Fibroblast of skin of scalp (primary cell): ENCODE data around the gene MAF. TPM values are rescaled to one million over a fixed set of nuclear protein-coding genes. Genes with fewer than 3 reads are reported as not detected.
A peak's percentile ranks its signal among the peaks of the same experiment; 100 is the strongest.

ENCODE experiments used
- DNase-seq: peaks from one replicate; pipeline ENCODE4 v3.0.0-alpha.2; 2013
- polyA plus RNA-seq, 2 experiments: library from polyadenylated mRNA; unstranded; fragments of 120-200 nt; gene quantifications; one replicate each; pipeline ENCODE4 v1.2.1, GENCODE V29; 2013; ENCODE audit not compliant: insufficient read length in 2 of 2

MAF gene
- polyA plus RNA-seq (2013, experiment 1 of 2; ENCODE audit: insufficient read length): 0.75 TPM
- polyA plus RNA-seq (2013, experiment 2 of 2; ENCODE audit: insufficient read length): 2.2 TPM

DNA sequence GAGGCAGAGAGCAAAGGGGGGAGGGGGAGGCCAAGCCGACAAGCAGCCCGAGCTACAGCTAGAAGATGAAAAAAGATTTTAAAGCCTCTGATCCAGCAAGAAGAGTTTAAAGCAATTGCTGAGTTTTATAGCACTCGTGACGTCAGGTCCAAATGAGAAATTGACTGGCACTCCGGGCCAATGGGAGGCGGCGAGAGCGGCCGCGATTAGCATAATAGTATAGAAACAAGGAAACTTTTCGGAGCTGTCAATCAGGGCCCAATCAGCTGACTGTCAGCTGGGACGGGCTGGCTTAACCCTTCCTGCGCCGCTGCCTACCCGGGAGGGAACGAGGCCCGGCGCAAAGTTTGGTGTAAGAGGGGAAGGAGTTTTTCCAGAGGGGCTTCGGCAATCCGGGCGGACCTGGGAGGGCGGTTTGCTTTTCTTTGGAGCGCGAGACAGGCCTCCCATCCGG lies at the start of gene MAF:
Gene MAF, minus strand, starts transcription at position 100 of the 454 bp plus-strand sequence. CDS start 835 bp downstream, outside the sequence.
- peak; percentile 86 for DNase-seq

DNA sequence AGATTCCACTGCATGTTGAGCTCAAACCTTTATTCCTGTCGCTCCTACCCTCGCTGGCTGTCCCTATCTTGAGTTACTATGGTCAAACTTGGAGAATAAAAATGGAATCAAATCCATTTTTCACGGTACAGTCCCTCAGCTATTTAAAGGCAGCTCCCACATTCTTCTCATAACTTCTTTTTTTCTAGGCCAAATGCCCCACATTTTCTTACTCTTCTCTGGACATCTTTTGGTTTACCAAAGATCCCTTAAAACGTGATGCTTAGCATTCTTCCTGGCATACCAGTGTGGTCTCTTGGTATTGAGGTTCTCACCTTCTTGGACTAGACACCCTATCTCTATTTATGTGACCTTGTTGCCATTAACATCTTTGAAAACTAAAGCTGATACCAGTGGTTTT lies 48.3 kb upstream of the MAF start:
- peak; percentile 27 for DNase-seq

DNA sequence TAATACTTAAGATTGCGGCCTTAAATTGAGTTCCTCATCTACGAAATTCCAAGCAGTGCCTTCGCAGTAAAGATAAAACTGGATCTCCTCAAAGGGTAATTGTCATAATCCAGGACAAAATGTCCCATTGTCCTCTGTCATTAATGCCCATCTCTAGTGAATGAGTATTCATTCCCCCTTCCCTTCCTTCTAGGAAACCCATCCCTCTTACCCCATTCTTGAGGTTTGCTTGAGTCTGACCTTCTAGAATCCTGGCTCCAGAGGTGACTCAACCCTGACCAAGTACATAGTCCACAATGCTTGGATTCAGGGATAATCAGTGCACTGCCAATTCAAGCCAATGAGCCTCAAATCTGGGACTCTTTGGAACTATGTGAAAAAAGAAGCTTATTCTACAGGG lies 47.0 kb upstream of the MAF start:
- DNase-seq: no peak

DNA sequence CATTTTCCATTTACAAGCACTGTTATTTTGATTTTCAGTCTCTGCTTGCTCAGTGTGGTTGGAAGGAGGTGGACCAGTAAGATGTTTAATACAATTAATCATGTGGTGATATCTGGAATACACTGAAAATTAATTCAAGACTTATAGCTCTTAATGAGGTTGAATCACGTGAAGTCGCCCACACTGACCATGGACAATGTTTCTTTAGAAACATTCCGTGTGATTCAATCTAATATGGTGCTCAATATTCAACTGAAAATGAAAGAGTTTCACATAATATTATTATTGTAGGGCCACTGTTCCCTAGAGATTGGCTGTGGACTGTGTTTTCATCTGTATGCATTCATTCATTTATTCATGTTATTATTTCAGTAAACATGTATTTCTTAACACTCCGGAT lies 45.2 kb upstream of the MAF start:
- DNase-seq: no peak

DNA sequence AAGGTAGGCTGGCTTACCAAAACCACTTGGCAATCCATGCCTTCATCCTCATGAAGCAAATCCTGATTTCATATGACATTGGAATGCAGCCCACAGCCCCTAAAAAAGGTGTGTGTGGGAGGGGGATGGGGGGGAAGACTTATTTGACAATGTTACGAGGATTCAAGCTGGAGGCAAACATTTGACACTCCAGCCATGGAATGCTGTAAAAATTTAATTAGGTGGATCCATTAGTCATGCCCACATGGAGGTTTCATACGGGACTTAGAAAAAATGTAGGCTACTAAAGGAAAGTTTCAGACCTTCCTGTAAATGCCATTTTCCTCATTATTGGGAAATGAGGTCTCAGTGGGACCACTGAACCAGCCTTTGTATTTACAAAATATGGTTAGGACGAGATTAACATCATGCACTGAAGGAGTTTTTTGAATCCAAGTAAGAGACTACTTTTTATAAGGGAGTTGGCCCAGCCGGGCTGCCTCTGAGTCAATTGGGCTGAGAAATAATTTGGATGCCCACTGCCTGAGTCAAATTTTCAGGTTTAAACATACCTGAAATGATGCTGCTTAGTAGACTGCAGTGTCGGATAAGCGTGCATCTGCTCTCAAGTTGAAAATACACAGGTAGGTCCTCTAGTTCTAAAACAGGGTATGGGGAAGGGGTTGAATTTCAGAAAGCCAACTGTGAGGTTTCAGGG lies 44.6 kb upstream of the MAF start:
- no peak for DNase-seq

DNA sequence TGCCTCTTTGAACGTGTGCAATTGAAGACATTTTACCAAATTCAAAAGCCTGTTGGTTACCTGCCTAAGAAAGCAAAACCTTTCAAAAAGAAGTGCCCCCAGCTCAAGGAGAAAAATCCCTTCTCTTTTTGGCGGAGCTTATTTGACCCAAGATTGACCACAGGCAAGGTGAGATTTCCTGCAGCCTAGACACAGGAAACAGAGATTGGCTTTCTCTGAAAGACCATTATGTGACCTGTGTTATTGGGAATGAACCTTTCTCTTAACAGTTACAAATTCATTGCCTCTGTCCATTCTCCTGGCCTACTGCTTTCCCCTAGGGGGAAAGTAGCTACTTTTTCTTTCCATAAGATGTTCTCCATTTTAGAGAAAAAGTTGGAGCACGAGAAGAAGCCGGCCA lies 42.1 kb upstream of the MAF start:
- DNase-seq: no peak

DNA sequence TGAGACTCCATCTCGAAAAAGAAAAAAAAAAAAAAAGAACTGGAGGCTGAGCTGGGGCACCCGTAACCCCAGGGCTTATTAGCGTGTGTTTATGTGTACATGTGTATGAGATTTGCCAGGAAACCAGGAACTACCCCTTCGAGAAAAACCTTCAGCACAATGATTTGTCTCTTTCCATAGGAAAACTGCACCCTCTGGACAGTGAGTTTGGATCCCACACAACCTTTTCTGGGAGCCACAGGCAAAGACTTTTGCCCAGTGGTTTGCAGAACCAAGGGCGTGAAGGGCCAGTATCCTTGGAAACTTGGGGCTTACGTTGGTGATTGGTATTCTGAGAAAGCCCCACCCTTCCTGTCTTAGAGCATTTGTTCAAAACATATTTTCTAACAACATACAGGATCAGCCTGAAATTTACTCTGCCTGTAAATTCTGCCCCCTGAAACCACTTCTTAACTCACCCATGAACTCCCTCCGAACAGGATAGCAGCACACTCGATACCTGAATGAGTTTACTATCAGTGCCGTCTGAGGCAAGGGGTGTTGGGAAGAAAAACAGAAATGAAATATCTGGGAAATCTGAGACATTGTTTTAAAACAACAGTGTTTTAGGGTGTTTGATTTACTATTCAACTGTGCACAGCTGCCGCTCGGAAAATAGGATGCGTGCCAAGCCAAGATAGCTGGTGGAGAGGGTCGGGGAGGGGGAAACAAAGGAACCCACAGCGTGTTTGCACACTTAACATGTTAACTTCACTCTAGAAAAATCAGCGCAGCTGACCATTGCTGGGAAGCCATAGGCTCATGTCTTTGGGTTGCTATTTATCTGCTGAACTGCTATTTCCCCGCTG lies 40.2 kb upstream of the MAF start:
- DNase-seq: no peak

DNA sequence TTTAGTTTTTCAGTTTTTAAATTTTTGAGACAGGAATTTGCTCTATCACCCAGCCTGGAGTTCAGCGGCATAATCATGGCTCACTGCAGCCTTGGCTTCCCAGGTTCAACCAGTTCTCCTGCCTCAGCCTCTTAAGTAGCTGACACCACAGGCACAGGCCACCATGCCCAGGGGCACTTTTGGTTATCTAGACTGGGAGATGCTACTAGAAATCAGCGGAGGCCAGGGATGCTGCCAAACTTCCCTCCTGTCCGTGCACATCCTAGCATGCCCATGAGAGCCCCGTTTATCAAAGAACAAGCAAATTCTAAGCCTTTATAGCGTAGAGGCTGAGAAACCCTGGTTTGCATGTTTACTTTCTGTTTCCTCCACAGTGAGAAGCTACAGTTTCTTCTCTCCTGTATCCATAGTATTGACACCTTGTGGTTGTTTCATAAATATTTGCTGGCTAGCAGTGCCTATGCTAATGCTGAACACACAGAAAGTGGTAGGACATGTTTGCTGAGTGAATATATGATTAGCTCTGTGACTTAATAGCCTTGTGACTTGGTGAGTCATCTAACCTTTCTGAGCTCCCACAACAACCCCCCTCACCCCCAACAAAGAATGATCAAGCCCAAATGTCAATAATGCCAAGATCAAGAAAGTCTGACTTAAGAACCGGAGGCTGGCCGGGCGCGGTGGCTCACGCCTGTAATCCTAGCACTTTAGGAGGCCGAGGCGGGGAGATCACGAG lies 39.2 kb upstream of the MAF start:
- no peak for DNase-seq

DNA sequence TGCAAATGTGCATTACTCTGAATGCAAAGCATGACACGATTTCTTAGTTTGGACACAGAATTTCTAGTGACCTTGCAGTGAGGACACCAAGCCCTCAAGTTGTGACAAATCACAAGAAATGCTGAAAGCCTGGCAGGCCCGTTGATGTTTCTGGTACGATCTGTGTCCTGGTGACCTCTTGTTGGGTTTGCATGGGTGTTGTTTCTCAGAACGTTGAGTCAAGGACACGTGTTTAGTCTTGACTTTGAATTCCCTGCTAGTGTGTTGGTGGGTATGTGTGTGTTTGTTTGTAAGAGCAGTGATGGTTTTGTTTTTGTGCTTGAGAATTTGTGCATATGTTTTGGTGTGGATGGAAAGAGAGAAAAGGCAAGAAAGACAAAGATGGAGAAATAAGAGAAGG lies 37.8 kb upstream of the MAF start:
- DNase-seq: no peak

DNA sequence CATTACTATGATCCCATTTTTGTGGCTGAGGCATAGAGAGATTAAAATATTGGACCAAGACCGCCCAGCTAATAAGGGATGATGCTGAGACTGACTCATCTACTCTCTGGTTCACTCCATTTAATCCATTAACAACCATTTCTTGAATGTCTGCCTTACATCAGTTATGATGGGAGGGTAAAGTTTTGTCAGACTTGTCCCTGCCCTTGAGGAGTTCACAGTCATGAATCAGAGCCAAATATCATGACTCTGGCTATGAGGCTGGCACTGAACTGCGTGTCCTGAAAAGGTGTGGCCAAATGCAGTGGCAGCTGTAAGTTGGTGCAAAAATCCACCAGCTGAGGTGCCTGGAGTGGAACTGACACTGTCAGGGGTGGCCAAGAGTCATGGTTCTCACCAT lies 35.0 kb upstream of the MAF start:
- DNase-seq: no peak

DNA sequence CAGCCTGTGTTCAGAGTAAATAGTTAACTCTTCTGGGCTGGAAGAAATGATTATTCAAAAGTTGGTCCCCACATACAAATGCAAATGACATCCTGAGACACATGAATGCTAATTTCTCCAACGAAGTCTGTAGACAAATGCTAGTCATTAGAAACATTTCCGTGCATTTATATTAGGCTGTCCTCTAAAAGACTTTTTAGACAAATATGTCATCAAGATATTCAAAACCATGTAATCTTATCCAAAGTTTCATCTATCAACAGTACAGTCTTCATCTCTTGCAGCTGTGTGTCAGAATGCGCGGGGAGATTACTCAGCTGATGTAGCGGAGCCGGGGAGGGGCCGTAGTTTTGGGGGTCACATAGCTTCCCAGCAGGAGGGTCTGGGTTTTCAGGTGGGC lies 33.8 kb upstream of the MAF start:
- no peak for DNase-seq

DNA sequence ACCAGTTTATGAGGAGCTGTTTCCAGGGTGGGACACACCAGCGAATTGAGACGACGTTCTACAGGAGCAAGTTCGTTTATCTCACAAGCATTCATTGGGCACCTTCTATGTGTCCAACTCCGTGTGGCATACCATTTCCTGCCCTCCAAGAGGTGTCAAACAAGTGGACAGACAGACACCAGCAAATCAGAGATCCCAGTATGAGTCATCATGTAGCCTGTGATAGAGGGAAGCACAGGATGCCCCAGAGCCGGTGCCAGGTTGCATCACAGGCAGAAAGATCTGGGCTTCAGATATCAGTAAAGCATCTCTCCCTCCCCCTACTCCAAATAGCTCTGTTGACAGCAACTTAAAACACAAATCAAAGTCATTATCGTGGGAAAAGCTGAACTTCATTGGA lies 31.8 kb upstream of the MAF start:
- DNase-seq: no peak

DNA sequence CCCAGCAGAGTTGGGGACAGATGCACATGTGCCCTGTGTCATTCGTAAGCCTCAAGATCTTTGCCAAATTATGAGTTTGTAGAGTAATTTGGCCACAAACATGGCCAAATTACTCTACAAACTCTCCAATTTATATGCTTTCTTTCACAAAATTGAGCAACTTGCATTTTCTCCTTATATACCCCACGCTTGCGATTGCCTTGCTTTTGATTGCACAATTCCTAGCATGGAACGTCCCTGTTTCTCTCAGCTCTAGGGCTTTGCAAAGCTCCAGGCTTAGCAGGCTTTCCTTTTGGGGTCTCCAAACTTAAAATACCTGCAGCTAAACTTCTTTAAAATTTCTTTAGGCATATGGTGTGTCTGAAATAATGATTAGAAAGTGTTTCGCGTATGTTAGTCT lies 28.5 kb upstream of the MAF start:
- no peak for DNase-seq

DNA sequence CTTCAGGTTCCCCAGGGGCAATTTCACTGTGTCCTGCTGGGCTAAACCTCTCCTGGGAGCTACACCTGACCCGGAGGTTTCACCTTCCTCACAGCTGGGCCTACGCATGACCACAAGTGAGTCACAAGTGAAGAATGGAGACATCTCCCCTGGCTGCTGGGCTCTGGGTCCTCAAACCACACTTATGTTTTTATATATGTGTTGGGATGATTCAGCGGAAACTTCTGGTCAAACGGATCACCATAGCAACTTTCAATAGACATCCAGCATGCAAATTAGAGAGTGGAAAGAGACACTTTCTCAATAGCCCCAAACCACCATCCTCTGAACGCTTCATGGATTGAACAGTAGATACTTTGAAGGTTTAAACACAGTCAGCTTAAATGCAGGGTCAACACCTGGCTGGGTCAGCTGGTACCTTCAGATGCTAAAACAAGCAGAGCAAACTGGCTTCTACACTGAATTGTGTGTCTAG lies 28.0 kb upstream of the MAF start:
- peak; percentile 64 for DNase-seq

DNA sequence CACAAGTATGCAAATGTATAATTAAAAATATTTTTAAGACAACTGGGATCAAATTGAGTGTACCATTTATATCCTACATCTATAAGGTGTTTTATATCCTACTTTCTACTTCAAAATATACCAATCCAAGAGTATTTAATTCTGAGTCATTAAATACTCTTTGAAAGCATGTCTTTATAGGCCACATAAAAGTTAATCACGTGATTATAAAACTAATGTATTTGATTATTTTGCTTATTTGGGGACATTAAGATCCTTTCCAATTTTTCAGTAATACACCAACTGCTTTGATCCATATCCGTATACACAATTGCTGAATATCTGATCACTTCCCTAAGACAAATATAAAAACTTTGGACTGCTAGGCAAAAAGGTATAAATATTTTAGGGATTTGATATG lies 26.6 kb upstream of the MAF start:
- DNase-seq: no peak

DNA sequence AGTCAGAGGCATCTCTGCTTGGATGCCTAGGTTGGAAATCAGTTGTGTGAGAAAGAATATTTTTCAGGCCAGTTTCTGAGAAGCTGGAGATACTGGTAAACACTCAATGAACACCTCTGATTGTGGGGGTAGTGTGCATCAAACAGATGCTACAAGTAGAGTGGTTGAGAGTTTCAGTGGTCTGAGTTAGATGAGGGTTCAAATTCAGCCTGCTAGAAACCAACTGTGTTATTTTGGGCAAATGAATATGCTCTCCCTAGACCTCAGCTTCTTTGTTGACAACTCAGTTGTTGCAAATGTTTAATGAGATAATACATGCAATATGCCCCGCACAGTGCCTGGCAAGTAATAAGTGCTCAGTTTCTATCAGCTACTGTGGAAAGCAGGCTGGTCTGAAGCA lies 25.2 kb upstream of the MAF start:
- no peak for DNase-seq

DNA sequence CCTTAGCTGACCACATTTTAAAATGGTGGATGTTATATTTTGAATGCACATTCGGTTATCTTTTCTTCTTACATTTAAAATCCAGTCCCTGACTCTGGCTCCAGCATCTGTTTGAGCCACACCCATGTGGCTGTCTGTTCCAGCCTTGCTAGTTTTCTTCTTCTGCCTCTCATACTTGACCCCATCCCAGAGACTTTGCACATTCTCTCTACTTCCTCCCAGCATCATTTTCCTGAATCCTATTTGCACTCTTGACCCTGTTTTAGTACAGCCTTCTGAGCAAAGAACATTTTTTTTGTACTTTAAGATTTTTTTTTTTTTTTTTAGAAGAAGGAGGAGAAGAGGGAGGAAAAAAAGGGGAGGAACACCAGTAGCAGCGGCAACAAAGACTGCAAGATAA lies 23.3 kb upstream of the MAF start:
- no peak for DNase-seq

DNA sequence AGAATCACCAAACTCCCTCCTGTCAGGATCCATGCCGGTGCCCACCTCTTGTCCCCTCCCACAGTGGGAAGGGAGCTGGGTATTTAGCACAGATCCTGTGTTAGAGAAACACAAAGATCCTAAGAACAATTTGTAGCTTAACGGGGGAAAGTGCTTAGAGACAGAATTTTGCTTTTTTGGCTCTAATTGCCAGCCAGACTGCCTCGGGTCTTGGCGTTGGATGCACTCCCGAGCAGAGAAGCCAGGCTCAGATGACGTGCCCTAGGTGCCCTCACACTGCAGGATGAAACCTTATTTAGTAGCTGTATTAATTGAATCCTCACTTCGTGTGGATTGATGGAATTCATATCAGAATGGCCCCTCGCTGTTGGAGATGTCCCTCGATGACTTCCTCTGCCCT lies 22.5 kb upstream of the MAF start:
- no peak for DNase-seq

DNA sequence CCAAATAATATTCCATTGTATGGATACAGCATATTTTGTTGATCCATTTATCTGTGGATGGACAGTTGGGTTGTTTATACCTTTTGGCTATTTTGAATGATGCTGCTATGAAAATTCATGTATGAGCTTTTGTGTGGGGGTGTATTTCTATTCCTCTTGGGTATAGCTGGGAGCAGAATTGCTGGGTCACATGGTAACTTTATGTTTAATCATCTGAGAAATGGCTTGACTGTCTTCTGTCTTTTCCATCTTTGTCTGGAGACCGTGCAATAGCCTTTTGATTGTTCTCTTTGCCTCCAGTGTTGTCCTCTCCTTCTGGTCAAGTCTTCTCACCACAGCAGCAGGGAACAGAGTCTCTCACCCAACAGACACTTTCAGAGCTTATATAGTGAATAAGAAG lies 20.5 kb upstream of the MAF start:
- no peak for DNase-seq

DNA sequence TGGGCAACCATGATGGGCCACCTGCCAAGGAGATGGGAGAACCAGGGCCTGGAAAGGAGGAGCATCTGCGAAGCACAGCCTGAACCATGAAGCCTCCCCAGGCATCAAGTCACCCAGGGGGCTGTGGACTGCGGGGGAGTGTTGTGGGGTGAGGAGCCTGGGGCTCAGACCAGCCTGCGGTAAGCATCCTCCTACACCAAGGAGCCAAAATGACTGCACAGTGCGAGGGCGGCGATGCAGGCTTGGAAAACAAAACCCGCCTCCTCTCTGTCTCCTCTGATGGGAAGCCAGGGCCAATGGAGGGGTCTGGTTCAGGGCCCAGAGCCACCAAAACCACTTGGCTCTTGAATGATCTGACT lies 18.1 kb upstream of the MAF start:
- DNase-seq: no peak

DNA sequence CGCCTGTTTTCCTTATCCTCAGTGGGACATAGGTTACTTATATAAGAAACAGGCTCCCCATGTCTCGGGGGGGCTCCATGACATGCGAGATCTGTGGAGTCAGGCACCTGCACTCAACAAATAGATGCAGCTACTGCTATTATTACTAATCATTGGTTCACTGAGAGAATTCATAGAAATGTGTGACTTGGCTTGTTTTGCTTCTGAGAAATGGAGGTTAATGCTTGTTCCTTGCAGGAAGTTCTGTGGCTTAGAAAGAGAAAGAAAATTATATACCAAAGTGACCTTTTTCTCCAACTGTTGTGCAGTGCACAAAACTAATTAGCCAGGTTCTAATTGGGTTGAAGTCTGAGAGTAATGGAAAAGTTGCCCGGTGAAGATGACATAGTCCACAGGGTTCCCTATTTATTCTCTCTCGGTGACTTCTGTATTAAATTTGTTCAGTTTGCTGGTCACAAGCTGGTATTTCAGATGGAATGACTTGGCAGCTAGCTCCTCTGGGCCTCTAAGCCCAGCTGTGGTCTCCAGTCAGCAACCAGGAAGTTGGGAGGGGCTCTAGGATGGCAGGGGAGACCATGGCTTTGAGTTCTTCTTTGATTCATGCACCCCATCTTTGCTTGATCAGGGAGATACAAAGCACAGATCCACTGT lies 17.6 kb upstream of the MAF start:
- no peak for DNase-seq

DNA sequence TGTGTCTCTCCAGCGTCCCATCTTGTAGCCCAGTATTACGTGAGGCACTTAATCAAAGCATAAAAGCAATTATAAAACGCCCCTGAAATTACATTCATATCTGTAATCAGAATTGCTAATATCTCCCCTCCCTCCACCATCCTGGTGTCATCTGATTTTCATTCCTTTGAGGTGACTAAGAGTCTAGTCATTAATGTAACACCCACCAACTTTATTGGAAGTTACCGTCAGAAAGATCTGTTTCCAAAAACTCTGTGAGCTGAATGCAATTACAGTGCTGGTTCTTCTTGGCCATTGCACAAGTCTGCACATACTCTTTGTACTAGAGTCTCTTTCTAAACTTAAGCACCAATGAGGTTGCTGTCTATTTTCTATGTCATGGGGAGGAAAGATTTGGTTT lies 12.5 kb upstream of the MAF start:
- peak; percentile 24 for DNase-seq

DNA sequence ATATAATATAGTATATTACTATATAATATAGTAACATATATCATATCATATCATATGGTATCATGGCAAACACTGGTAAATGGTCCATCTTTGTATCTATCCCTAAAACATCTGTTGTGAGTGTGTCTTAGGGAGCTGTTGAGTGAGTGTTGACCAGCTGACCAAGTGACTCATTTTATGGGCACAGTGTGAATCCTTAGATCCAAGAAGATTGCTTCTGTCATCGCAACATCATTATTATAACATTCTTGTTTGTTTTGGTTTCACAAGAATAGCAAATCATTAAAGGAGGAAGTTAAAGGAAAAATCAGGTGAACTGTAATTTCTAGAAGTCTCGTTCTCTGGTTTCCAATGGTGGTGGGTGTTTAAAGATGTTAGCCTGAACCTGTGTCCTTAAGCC lies 11.7 kb upstream of the MAF start:
- no peak for DNase-seq
